Activated T-cell treated with anti-CD3 and anti-CD28 coated beads, Interleukin-2, amount 50 U/mL, for 48 hours (primary cell): ENCODE measurements around the gene MAGI1.
"Not testable (repeated sequence)": the region's sequence is repeated elsewhere in the genome, so short reads cannot be mapped to it uniquely, and the experiment has no call there.

Experiments used
- DNase-seq, 2 experiments: peaks; one replicate each; pipeline ENCODE4 v3.0.0-alpha.2; 2020

Gene MAGI1

GRCh38 chr3:66038726-66039589, at the start of gene MAGI1:
Gene MAGI1 (minus strand): TSS chr3:66038918. CDS start chr3:66038308, 610 bp downstream.
- peak; percentile 53 to 61 for DNase-seq

GRCh38 chr3:66083784-66084213, 45.1 kb upstream of the MAGI1 start:
- DNase-seq: no peak

GRCh38 chr3:66083096-66083678, 44.5 kb upstream of the MAGI1 start:
- no peak for DNase-seq

GRCh38 chr3:66082679-66083078, 44.0 kb upstream of the MAGI1 start:
- DNase-seq: no peak

- DNase-seq: no peak
Measured at GRCh38 chr3:66080167-66080566, 41.4 kb upstream of the MAGI1 start.

- no peak for DNase-seq
Measured at GRCh38 chr3:66077973-66078372, 39.3 kb upstream of the MAGI1 start.

- DNase-seq: no peak
Measured at GRCh38 chr3:66076861-66077470, 38.2 kb upstream of the MAGI1 start.

GRCh38 chr3:66075281-66075680, 36.6 kb upstream of the MAGI1 start:
- DNase-seq: no peak

GRCh38 chr3:66073464-66074141, 34.9 kb upstream of the MAGI1 start:
- DNase-seq: no peak

GRCh38 chr3:66068255-66068654, 29.5 kb upstream of the MAGI1 start:
- no peak for DNase-seq

GRCh38 chr3:66066963-66067617, 28.4 kb upstream of the MAGI1 start:
- no peak for DNase-seq

GRCh38 chr3:66055289-66055688, 16.6 kb upstream of the MAGI1 start:
- no peak for DNase-seq

GRCh38 chr3:66053550-66054094, 14.9 kb upstream of the MAGI1 start:
- DNase-seq: no peak

GRCh38 chr3:66052721-66053549, 14.2 kb upstream of the MAGI1 start:
- no peak for DNase-seq

- no peak for DNase-seq
Measured at GRCh38 chr3:66050821-66051220, 12.1 kb upstream of the MAGI1 start.

- DNase-seq: no peak
Measured at GRCh38 chr3:66048051-66048395, 9.3 kb upstream of the MAGI1 start.

- DNase-seq: no peak
Measured at GRCh38 chr3:66047311-66048050, 8.8 kb upstream of the MAGI1 start.

- not testable (repeated sequence) for DNase-seq
Measured at GRCh38 chr3:66046321-66046720, 7.6 kb upstream of the MAGI1 start.

- DNase-seq: no peak
Measured at GRCh38 chr3:66041828-66042227, 3.1 kb upstream of the MAGI1 start.

GRCh38 chr3:66041116-66041515, 2.4 kb upstream of the MAGI1 start:
- DNase-seq: no peak

- DNase-seq: no peak
Measured at GRCh38 chr3:66039590-66039887, 821 bp upstream of the MAGI1 start.
